HAP-1 (cell line): ENCODE data around the gene EPN1.

ENCODE experiments used
- DNase-seq, 2 experiments: peaks; one replicate each; pipeline ENCODE4 v3.0.0-alpha.2; 2016 to 2020; ENCODE audit warnings: low spot score in 2 of 2
- H3K27me3 ChIP-seq: fragments of 250-450 bp; sonication (Bioruptor Pico); 2 replicates; pipeline ENCODE4 v1.5.1; 2020; ENCODE audit warnings: low read depth, mild to moderate bottlenecking, moderate library complexity
- H3K36me3 ChIP-seq: fragments of 250-450 bp; sonication (Bioruptor Pico); replicated peaks from 2 replicates; pipeline ENCODE4 v1.5.1; 2020; ENCODE audit warnings: mild to moderate bottlenecking
- H3K4me1 ChIP-seq: fragments of 250-450 bp; sonication (Bioruptor Pico); 2 replicates; pipeline ENCODE4 v1.5.1; 2020; ENCODE audit warnings: mild to moderate bottlenecking
- H3K4me3 ChIP-seq: fragments of 250-450 bp; sonication (Bioruptor Pico); 2 replicates; pipeline ENCODE4 v1.5.1; 2020; ENCODE audit warnings: mild to moderate bottlenecking, moderate library complexity
- H3K9me3 ChIP-seq: fragments of 250-450 bp; sonication (Bioruptor Pico); 2 replicates; pipeline ENCODE4 v1.5.1; 2020; ENCODE audit warnings: mild to moderate bottlenecking, moderate library complexity
- in situ Hi-C: fragments of 300-500 bp; cut with MboI; formaldehyde crosslinking; loops from 3 replicates; pipeline ENCODE4 v1.14.3; 2020; ENCODE audit warnings: low sequenced_read_pairs, inconsistent platforms, mixed read lengths

Gene EPN1

DNA sequence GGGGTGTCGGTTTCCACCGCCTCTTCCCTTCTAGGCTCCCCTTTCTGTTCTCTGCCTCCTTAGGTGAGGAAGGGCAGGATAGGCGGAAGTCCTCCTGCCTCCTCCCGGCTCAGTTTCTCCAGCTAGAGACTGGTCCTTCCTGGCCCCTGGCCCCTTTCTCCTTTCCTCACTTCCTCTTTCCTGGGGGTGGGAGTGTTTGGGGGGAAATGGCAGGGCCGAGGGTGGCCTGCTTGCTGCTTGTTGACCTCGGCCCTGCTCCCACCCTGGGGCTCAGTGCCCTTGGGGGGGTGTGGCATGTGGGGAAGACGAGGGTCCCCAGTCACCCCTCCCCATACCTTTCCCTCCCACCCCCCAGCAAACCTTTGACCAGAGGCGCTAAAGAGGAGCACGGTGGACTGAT lies 15.2 kb upstream of the EPN1 start:
- in situ Hi-C loops = loop anchor here (25.0 kb wide), 2 partner anchors 1198 to 1473 kb away; partner anchors contain the start of genes CDC42EP5, LENG9, MBOAT7 and TSEN34
- H3K4me3 ChIP-seq = no peak overlapping the region
- no peaks in the 10 kb centered on the region for H3K27me3 ChIP-seq
- H3K9me3 ChIP-seq = no peaks in the 10 kb centered on the region
- H3K36me3 ChIP-seq = peaks cover 74% of the 10 kb centered on the region
- no peak for DNase-seq
- peaks cover 11% of the 10 kb centered on the region for H3K4me1 ChIP-seq

DNA sequence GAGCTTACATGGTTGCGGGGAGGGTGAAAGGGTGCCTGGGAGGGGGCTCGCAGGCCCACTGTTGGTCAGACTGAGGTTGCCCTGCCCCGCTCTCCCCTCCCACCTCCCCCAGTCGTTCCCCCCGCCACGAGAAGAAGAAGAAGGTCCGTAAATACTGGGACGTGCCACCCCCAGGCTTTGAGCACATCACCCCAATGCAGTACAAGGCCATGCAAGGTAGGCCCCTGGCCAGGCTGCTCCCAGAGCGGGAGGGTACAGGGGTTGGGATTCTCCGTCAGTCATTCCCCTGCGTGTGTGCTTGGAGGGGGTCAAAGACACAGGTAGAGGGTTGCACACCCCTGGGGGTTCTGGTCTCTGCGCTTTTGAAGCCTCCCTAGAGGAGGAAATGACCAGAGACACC lies 14.6 kb upstream of the EPN1 start:
- Histone ChIP-seq H3K4me1 (peaks cover 11% of the 10 kb centered on the region), H3K9me3 (no peaks in the 10 kb centered on the region), H3K27me3 (no peaks in the 10 kb centered on the region), H3K36me3 (peaks cover 72% of the 10 kb centered on the region), H3K4me3 (no peak overlapping the region)
- no peak for DNase-seq
- in situ Hi-C loops = loop anchor here (25.0 kb wide), 2 partner anchors 1198 to 1473 kb away; partner anchors contain the start of genes CDC42EP5, LENG9, MBOAT7 and TSEN34

GRCh38 chr19:55660991-55661390 lies 14.0 kb upstream of the EPN1 start:
- no peak for DNase-seq
- no peaks in the 10 kb centered on the region for H3K9me3 ChIP-seq
- no peaks in the 10 kb centered on the region for H3K27me3 ChIP-seq
- no peak overlapping the region for H3K4me3 ChIP-seq
- peaks cover 11% of the 10 kb centered on the region for H3K4me1 ChIP-seq
- H3K36me3 ChIP-seq = peaks cover 72% of the 10 kb centered on the region
- in situ Hi-C loops = loop anchor here (25.0 kb wide), 2 partner anchors 1199 to 1474 kb away; partner anchors contain the start of genes CDC42EP5, LENG9, MBOAT7 and TSEN34

DNA sequence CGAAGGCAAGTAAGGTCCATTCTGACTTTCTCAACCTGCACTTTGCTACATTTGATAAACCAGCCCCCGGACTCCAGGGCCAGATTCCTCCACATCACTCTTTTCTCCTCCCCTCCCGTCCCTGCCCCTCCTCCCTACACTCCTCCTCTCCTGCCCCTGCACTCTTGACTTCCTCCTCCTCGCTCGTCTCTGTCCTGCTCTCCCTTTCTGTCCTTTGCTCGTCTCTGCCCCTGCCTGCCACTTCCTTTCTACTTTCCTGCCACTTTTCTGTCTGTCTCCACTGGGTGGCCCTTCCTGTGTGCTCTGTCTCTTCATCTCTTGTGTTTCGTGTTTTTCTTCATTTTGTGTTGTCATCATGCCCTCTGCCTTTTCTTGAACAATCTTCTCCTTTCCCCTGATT lies 13.2 kb upstream of the EPN1 start:
- DNase-seq = no peak
- H3K36me3 ChIP-seq = peaks cover 76% of the 10 kb centered on the region
- H3K4me1 ChIP-seq = peaks cover 11% of the 10 kb centered on the region
- H3K4me3 ChIP-seq = no peak overlapping the region
- no peaks in the 10 kb centered on the region for H3K27me3 ChIP-seq
- H3K9me3 ChIP-seq = no peaks in the 10 kb centered on the region
- in situ Hi-C loops = loop anchor here (25.0 kb wide), 2 partner anchors 1200 to 1475 kb away; partner anchors contain the start of genes CDC42EP5, LENG9, MBOAT7 and TSEN34

DNA sequence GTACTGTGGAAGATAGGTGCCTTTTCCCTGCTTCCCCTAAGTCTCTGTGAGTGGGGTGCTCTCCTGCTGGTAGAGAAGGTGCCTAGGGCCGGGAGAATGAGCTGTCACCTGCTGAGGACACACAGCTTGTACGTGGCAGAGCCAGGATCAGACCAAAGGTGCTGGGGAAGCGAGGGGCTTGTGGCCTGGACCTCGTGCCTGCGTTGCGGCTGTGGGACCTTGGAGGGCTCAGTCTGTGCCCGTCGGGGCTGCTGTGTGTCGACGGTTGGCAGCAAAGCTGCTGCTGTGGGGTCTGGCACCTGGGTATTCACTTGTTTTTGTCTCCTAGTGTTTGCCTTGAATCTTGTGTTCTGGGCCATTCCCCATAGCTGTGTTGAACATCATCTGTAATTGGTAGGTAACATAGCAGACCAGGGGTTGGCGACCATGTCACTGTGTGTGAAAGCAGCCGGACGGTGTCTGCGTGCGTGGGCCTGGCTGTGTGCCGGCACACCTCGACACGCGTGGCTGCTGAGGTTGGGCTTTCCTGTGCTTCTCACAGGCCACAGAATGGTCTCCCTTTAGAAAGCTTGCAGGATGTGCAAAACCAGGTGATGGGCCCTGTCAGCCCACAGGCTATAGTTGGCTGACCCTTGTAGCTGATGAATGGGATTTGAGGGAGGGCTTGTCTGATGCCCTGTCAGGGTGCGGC lies 11.0 kb upstream of the EPN1 start:
- in situ Hi-C loops = loop anchor here (25.0 kb wide), 2 partner anchors 1202 to 1477 kb away; partner anchors contain the start of genes CDC42EP5, LENG9, MBOAT7 and TSEN34
- no peaks in the 10 kb centered on the region for H3K4me1 ChIP-seq
- H3K9me3 ChIP-seq = no peaks in the 10 kb centered on the region
- DNase-seq = no peak
- H3K27me3 ChIP-seq = no peaks in the 10 kb centered on the region
- H3K4me3 ChIP-seq = no peak overlapping the region
- H3K36me3 ChIP-seq = peaks cover 91% of the 10 kb centered on the region

DNA sequence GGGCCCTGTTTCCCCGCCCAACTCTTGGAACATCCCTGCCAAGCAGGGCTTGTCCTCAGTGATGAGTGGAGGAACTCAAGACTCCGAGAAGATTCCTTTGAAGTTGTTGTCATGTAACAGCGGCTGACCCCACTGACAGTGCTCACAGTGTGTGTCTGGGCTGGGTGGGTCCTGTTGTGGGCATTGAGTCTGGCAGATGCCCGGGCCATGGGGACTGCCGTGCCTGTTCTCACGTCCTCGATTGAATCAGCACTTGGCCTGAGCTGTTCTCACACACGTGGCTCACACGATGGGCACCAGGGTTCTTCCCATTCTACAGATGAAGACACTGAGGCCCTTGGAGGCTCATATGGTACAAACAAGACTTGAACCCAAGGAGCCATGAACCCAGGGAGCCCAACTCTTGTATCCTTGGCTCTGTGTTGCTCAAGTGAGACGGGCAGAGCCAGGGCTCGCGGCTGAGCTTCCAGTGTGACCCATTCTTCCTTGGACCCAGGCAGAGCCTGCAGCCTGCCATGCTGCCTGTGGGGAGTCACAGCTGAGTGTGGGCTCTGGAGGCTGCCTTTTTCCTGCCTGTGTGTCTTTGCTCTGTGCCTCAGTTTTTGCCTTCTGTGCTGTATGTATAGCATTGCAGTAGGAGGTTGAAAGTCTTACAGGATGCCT lies 8.6 kb upstream of the EPN1 start:
- H3K9me3 ChIP-seq = no peaks in the 10 kb centered on the region
- no peak overlapping the region for H3K4me3 ChIP-seq
- in situ Hi-C loops = loop anchor here (25.0 kb wide), 2 partner anchors 1204 to 1479 kb away; partner anchors contain the start of genes CDC42EP5, LENG9, MBOAT7 and TSEN34
- H3K36me3 ChIP-seq = peaks cover 85% of the 10 kb centered on the region
- no peaks in the 10 kb centered on the region for H3K4me1 ChIP-seq
- DNase-seq = no peak
- H3K27me3 ChIP-seq = no peaks in the 10 kb centered on the region

DNA sequence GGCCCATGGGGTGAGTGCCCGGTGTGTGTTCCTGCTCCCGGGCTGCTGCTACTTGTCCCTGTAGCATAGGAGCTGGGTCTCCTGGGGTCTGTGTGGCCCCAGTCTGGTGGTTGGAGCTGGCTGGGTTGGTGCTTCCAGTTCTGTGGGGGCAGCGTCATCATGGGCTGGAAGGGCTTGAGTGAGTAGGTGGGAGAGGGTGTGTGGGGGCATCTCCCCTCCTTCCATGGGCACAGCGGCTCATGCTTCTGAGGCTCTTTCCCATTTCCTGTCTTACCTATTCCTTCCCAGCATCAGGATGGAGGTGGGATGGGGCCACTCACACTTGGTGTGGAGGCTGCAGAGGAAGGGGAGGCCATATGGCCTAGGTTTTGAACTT lies 8.0 kb upstream of the EPN1 start:
- in situ Hi-C loops = loop anchor here (25.0 kb wide), 2 partner anchors 1205 to 1480 kb away; partner anchors contain the start of genes CDC42EP5, LENG9, MBOAT7 and TSEN34
- no peak overlapping the region for H3K4me3 ChIP-seq
- H3K9me3 ChIP-seq = no peaks in the 10 kb centered on the region
- H3K4me1 ChIP-seq = no peaks in the 10 kb centered on the region
- H3K36me3 ChIP-seq = peaks cover 80% of the 10 kb centered on the region
- no peaks in the 10 kb centered on the region for H3K27me3 ChIP-seq
- no peak for DNase-seq

GRCh38 chr19:55667511-55667910 lies 7.5 kb upstream of the EPN1 start:
- H3K27me3 ChIP-seq = no peaks in the 10 kb centered on the region
- DNase-seq = no peak
- no peaks in the 10 kb centered on the region; the same call in 1 of the 2 replicates for H3K4me1 ChIP-seq
- peaks cover 82% of the 10 kb centered on the region for H3K36me3 ChIP-seq
- in situ Hi-C loops = loop anchor here (25.0 kb wide), 2 partner anchors 1205 to 1480 kb away; partner anchors contain the start of genes CDC42EP5, LENG9, MBOAT7 and TSEN34
- no peak overlapping the region for H3K4me3 ChIP-seq
- no peaks in the 10 kb centered on the region for H3K9me3 ChIP-seq

- H3K4me1 ChIP-seq = no peaks in the 10 kb centered on the region; the same call in 1 of the 2 replicates
- H3K27me3 ChIP-seq = no peaks in the 10 kb centered on the region
- H3K4me3 ChIP-seq = no peak overlapping the region
- H3K36me3 ChIP-seq = peaks cover 78% of the 10 kb centered on the region
- H3K9me3 ChIP-seq = no peaks in the 10 kb centered on the region
- no peak for DNase-seq
- in situ Hi-C loops = loop anchor here (25.0 kb wide), 2 partner anchors 1206 to 1481 kb away; partner anchors contain the start of genes CDC42EP5, LENG9, MBOAT7 and TSEN34
These were observed 7.1 kb upstream of the EPN1 start for GRCh38 chr19:55667958-55668357.

GRCh38 chr19:55668603-55669348 lies 6.2 kb upstream of the EPN1 start:
- no peaks in the 10 kb centered on the region for H3K9me3 ChIP-seq
- no peaks in the 10 kb centered on the region for H3K27me3 ChIP-seq
- no peak for DNase-seq
- H3K4me3 ChIP-seq = no peak overlapping the region
- in situ Hi-C loops = loop anchor here (25.0 kb wide), 2 partner anchors 1206 to 1481 kb away; partner anchors contain the start of genes CDC42EP5, LENG9, MBOAT7 and TSEN34
- H3K4me1 ChIP-seq = peaks cover 2% of the 10 kb centered on the region; the same call in 1 of the 2 replicates
- H3K36me3 ChIP-seq = peaks cover 75% of the 10 kb centered on the region

GRCh38 chr19:55669418-55670279 lies 5.4 kb upstream of the EPN1 start:
- H3K36me3 ChIP-seq = peaks cover 71% of the 10 kb centered on the region
- DNase-seq = no peak
- in situ Hi-C loops = loop anchor here (25.0 kb wide), 2 partner anchors 1207 to 1482 kb away; partner anchors contain the start of genes CDC42EP5, LENG9, MBOAT7 and TSEN34
- H3K9me3 ChIP-seq = no peaks in the 10 kb centered on the region
- H3K27me3 ChIP-seq = no peaks in the 10 kb centered on the region
- H3K4me1 ChIP-seq = peaks cover 6% of the 10 kb centered on the region
- H3K4me3 ChIP-seq = no peak overlapping the region

GRCh38 chr19:55670280-55671053 lies 4.6 kb upstream of the EPN1 start:
- H3K9me3 ChIP-seq = no peaks in the 10 kb centered on the region
- DNase-seq = peak in 1 of 2 experiments; percentile 38
- H3K27me3 ChIP-seq = no peaks in the 10 kb centered on the region
- peaks cover 72% of the 10 kb centered on the region for H3K36me3 ChIP-seq
- peaks cover 6% of the 10 kb centered on the region for H3K4me1 ChIP-seq
- in situ Hi-C loops = loop anchor here (25.0 kb wide), 2 partner anchors 1208 to 1483 kb away; partner anchors contain the start of genes CDC42EP5, LENG9, MBOAT7 and TSEN34
- H3K4me3 ChIP-seq = no peak overlapping the region
